Frontal cortex (tissue), 4 donors: ENCODE measurements around the gene IMMP2L. TPM values are rescaled to one million over a fixed set of nuclear protein-coding genes. Genes with fewer than 3 reads are reported as not detected.
A peak's percentile ranks its signal among the peaks of the same experiment; 100 is the strongest.
"Not testable (repeated sequence)": the region's sequence is repeated elsewhere in the genome, so short reads cannot be mapped to it uniquely, and the experiment has no call there.

Experiments used
- DNase-seq, 2 donors: peaks; one replicate each; pipeline ENCODE4 v3.0.0; 2012; ENCODE audit warnings: low spot score in 2 of 2
- FAIRE-seq: peaks from 2 replicates; lab custom pipeline; 2012; peaks lifted over from hg19 to GRCh38; lab: Jason Lieb, UNC
- total RNA-seq: library from RNA; depleted of rRNA; stranded (reverse); fragments of >200 nt; gene quantifications from one replicate; pipeline ENCODE4 v1.2.3, GENCODE V29; 2014
- donor health status: control.
- donor health status: control.
- donor health status: control.

The IMMP2L gene
- total RNA-seq, 1 donor from 2014 or later, result 9.8 TPM

- no peak for FAIRE-seq
- DNase-seq, result no peak
These were observed 50.4 kb downstream of the IMMP2L start for GRCh38 chr7:111511845-111512244.

GRCh38 chr7:111510584-111511378 is 51.5 kb downstream of the IMMP2L start:
- FAIRE-seq, result no peak
- DNase-seq, result no peak

GRCh38 chr7:111510062-111510461 is 52.2 kb downstream of the IMMP2L start:
- DNase-seq (no peak), FAIRE-seq (no peak)

- FAIRE-seq (no peak), DNase-seq (no peak)
These were observed 53.0 kb downstream of the IMMP2L start for GRCh38 chr7:111509288-111509687.

- DNase-seq, result no peak
These were observed 53.9 kb downstream of the IMMP2L start for GRCh38 chr7:111508387-111508786.

GRCh38 chr7:111505422-111505821 is 56.9 kb downstream of the IMMP2L start:
- DNase-seq, FAIRE-seq: not testable (repeated sequence)

More at GRCh38 chr7:111508387-111508786, 53.9 kb downstream of the IMMP2L start:
- no peak for FAIRE-seq

- FAIRE-seq, DNase-seq: not testable (repeated sequence)
These were observed 60.5 kb downstream of the IMMP2L start for GRCh38 chr7:111501799-111502198.

- DNase-seq (peak in 1 of 2 donors; percentile 23), FAIRE-seq (no peak)
These were observed 63.3 kb downstream of the IMMP2L start for GRCh38 chr7:111499027-111499426.

- no peak for FAIRE-seq
These were observed 63.8 kb downstream of the IMMP2L start for GRCh38 chr7:111498391-111499007.

GRCh38 chr7:111495173-111495810 is 67.0 kb downstream of the IMMP2L start:
- no peak for DNase-seq
- FAIRE-seq, result no peak

More at GRCh38 chr7:111498391-111499007, 63.8 kb downstream of the IMMP2L start:
- no peak for DNase-seq

GRCh38 chr7:111492234-111492633 is 70.1 kb downstream of the IMMP2L start:
- DNase-seq (no peak), FAIRE-seq (no peak)

- DNase-seq, result peak; percentile 18 to 49
- peak; percentile 89 for FAIRE-seq
These were observed 75.7 kb downstream of the IMMP2L start for GRCh38 chr7:111486472-111487142.

- FAIRE-seq (no peak), DNase-seq (no peak)
These were observed 76.5 kb downstream of the IMMP2L start for GRCh38 chr7:111485701-111486380.

- FAIRE-seq (no peak), DNase-seq (no peak)
These were observed 79.2 kb downstream of the IMMP2L start for GRCh38 chr7:111483078-111483477.

- FAIRE-seq (no peak), DNase-seq (no peak)
These were observed 84.6 kb downstream of the IMMP2L start for GRCh38 chr7:111477462-111478225.

- DNase-seq, result no peak
- no peak for FAIRE-seq
These were observed 85.6 kb downstream of the IMMP2L start for GRCh38 chr7:111476586-111477293.

GRCh38 chr7:111475959-111476358 is 86.3 kb downstream of the IMMP2L start:
- FAIRE-seq (no peak), DNase-seq (no peak)

- no peak for DNase-seq
- FAIRE-seq, result no peak
These were observed 86.9 kb downstream of the IMMP2L start for GRCh38 chr7:111475419-111475748.
